A549 (cell line): ENCODE results near the gene IRAG1.

Experiments
- EP300 ChIP-seq, 2 experiments: fragments of >200 bp; sonication (Bioruptor Twin); formaldehyde crosslinking; IDR thresholded peaks; 2 replicates in 1 of 2; 3 replicates in 1 of 2; pipeline ENCODE4 v1.6.1; 2016 to 2017
- HDAC2 ChIP-seq: fragments of 200-600 bp; sonication (generic); IDR thresholded peaks from 2 replicates; pipeline ENCODE4 v1.6.1; 2016
- NR3C1 ChIP-seq: fragments of >200 bp; sonication (Bioruptor Twin); formaldehyde crosslinking; IDR thresholded peaks from 3 replicates; pipeline ENCODE4 v1.6.1; 2017
- POLR2A ChIP-seq: IDR thresholded peaks from 2 replicates; pipeline ENCODE4 v1.6.1; 2012; ENCODE audit warnings: mild to moderate bottlenecking, low read length
- RNF2 ChIP-seq: fragments of 200-600 bp; sonication (generic); IDR thresholded peaks from 2 replicates; pipeline ENCODE4 v1.6.1; 2016; ENCODE audit warnings: low read depth, mild to moderate bottlenecking, antibody characterized with exemption, moderate library complexity, borderline replicate concordance
- SMC3 ChIP-seq: fragments of >200 bp; sonication (Bioruptor Twin); formaldehyde crosslinking; IDR thresholded peaks from 3 replicates; pipeline ENCODE4 v1.6.1; 2018; ENCODE audit warnings: inconsistent platforms
- ZFP36 ChIP-seq: fragments of 450-650 bp; IDR thresholded peaks from 2 replicates; pipeline ENCODE4 v1.6.1; 2014; ENCODE audit warnings: borderline replicate concordance; ENCODE audit not compliant: partially characterized antibody
- ZSCAN20 ChIP-seq: fragments of 250-450 bp; sonication (Bioruptor Pico); IDR thresholded peaks from 2 replicates; pipeline ENCODE4 v1.8.0; 2022; ENCODE audit warnings: mild to moderate bottlenecking, moderate library complexity
- TF ChIP-seq, protein P1 (sequence below): fragments of >200 bp; sonication (Bioruptor Twin); formaldehyde crosslinking; IDR thresholded peaks from 3 replicates; pipeline ENCODE4 v1.5.1; 2016
- TF ChIP-seq, protein P2 (sequence below): fragments of 150-350 bp; IDR thresholded peaks from 2 replicates; pipeline ENCODE4 v1.6.1; 2014; ENCODE audit warnings: low read depth, mild to moderate bottlenecking, low read length

DNA sequence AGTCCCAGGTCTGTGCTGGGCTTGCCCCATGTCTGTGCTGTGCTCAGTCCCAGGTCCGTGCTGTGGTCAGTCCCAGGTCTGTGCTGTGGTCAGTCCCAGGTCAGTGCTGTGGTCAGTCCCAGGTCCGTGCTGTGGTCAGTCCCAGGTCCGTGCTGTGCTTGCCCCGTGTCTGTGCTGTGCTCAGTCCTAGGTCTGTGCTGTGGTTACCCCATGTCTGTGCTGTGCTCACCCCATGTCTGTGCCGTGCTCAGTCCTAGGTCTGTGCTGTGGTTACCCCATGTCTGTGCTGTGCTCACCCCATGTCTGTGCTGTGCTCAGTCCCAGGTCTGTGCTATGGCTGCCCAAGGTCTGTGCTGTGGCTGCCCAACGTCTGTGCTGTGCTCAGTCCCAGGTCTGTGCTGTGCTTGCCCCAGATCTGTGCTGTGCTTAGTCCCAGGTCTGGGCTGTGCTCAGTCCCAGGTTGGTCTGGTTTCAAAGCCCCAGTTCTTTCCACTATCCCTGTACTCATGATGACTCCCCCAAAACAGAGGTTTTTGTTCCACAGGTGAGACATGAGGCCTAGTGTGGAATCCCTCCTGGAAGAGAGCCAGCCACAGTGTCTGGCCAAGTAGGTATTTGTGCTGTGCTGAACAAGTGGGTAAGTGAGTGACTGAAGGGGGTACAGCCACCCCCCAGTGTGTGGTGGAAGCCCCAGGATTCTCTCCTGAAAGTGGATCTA, 34.8 kb downstream of the IRAG1 start:
- TF ChIP-seq, protein P1, sequence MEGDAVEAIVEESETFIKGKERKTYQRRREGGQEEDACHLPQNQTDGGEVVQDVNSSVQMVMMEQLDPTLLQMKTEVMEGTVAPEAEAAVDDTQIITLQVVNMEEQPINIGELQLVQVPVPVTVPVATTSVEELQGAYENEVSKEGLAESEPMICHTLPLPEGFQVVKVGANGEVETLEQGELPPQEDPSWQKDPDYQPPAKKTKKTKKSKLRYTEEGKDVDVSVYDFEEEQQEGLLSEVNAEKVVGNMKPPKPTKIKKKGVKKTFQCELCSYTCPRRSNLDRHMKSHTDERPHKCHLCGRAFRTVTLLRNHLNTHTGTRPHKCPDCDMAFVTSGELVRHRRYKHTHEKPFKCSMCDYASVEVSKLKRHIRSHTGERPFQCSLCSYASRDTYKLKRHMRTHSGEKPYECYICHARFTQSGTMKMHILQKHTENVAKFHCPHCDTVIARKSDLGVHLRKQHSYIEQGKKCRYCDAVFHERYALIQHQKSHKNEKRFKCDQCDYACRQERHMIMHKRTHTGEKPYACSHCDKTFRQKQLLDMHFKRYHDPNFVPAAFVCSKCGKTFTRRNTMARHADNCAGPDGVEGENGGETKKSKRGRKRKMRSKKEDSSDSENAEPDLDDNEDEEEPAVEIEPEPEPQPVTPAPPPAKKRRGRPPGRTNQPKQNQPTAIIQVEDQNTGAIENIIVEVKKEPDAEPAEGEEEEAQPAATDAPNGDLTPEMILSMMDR: no peak
- no peak for TF ChIP-seq POLR2A
- no peak for TF ChIP-seq ZSCAN20 (CRISPR knock-in tag)
- TF ChIP-seq EP300 (IDR thresholded peaks at IDR 0.05): no peak
- TF ChIP-seq, protein P2, sequence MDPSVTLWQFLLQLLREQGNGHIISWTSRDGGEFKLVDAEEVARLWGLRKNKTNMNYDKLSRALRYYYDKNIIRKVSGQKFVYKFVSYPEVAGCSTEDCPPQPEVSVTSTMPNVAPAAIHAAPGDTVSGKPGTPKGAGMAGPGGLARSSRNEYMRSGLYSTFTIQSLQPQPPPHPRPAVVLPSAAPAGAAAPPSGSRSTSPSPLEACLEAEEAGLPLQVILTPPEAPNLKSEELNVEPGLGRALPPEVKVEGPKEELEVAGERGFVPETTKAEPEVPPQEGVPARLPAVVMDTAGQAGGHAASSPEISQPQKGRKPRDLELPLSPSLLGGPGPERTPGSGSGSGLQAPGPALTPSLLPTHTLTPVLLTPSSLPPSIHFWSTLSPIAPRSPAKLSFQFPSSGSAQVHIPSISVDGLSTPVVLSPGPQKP: no peak
- no peak for TF ChIP-seq ZFP36
- no peak for TF ChIP-seq RNF2
- TF ChIP-seq SMC3: no peak
- no peak for TF ChIP-seq HDAC2
- no peak for TF ChIP-seq NR3C1
